GM12878 (cell line): ENCODE results near the gene PPP2R1A. TPM values are rescaled to one million over a fixed set of nuclear protein-coding genes. Genes with fewer than 3 reads are reported as not detected.

Experiments used
- ATAC-seq: fragments of 200-7000 bp; cut with Tn5 transposase; 3 replicates; pipeline ENCODE4 v1.9.1; 2020; ENCODE audit warnings: mild to moderate bottlenecking, moderate library complexity
- BruUV-seq: library from RNA; stranded (reverse); fragments of 400-500 nt; replicated peaks from 2 replicates; lab custom pipeline; 2021; lab: Mats Ljungman, UMichigan
- CTCF ChIA-PET: fragments of 300-600 bp; sonication (Branson Sonifier 250); formaldehyde crosslinking; extraction: SDS; loops from one replicate; lab custom pipeline; 2021; ENCODE audit warnings: inconsistent platforms; lab: Yijun Ruan, JAX
- POLR2A ChIA-PET: fragments of 350-600 bp; formaldehyde crosslinking; extraction: SDS; loops from one replicate; lab custom pipeline; 2021; ENCODE audit warnings: inconsistent platforms; lab: Charles Lee
- RAD21 ChIA-PET: fragments of 300-600 bp; sonication (Branson Sonifier 250); formaldehyde crosslinking; loops from one replicate; lab custom pipeline; 2023; ENCODE audit warnings: antibody characterized with exemption; ENCODE audit not compliant: unreplicated experiment; lab: Charles Lee
- SMC1A ChIA-PET: fragments of 300-600 bp; sonication (Branson Sonifier 250); formaldehyde crosslinking; loops from one replicate; lab custom pipeline; 2023; ENCODE audit not compliant: unreplicated experiment, uncharacterized antibody; lab: Charles Lee
- DNase-seq: peaks from one replicate; pipeline ENCODE4 v3.0.0-alpha.2; 2011; ENCODE audit warnings: low read depth, low spot score
- FAIRE-seq: peaks from 3 replicates; lab custom pipeline; 2011; peaks lifted over from hg19 to GRCh38; lab: Jason Lieb, UNC
- H2AFZ ChIP-seq: 2 replicates; pipeline ENCODE4 v1.6.0; 2011; ENCODE audit warnings: low read depth, low read length, control low read depth; ENCODE audit not compliant: control insufficient read depth
- H3K27ac ChIP-seq: 2 replicates; pipeline ENCODE4 v1.5.1; 2011; ENCODE audit warnings: control low read depth; ENCODE audit not compliant: control insufficient read depth, insufficient read depth
- H3K27me3 ChIP-seq, 2 experiments: replicated peaks in 1 of 2; 2 replicates each; pipeline versions ENCODE4 v1.6.0 to v1.6.1; 2011; ENCODE audit warnings: low read length in 1 of 2; ENCODE audit not compliant: control insufficient read depth in 2 of 2, insufficient read depth in 2 of 2
- H3K36me3 ChIP-seq, 2 experiments: 2 replicates each; pipeline ENCODE4 v1.5.1; 2011; ENCODE audit warnings: low read length in 1 of 2; ENCODE audit not compliant: control insufficient read depth in 2 of 2, insufficient read depth in 2 of 2
- H3K4me1 ChIP-seq: 2 replicates; pipeline ENCODE4 v1.6.1; 2011; ENCODE audit warnings: mild to moderate bottlenecking, low read length, moderate library complexity, mixed read lengths; ENCODE audit not compliant: control insufficient read depth, insufficient read depth
- H3K4me2 ChIP-seq: 2 replicates; pipeline ENCODE4 v1.6.0; 2011; ENCODE audit warnings: control low read depth; ENCODE audit not compliant: control insufficient read depth, insufficient read depth
- H3K4me3 ChIP-seq: fragments of 200-600 bp; sonication (generic); 2 replicates; pipeline ENCODE4 v1.5.1; 2016
- H3K79me2 ChIP-seq: 2 replicates; pipeline ENCODE4 v1.6.0; 2011; ENCODE audit warnings: low read length; ENCODE audit not compliant: control insufficient read depth, insufficient read depth
- H3K9ac ChIP-seq: 2 replicates; pipeline ENCODE4 v1.8.0; 2011; ENCODE audit warnings: low read length, control low read depth, mixed read lengths; ENCODE audit not compliant: control insufficient read depth, insufficient read depth
- H3K9me3 ChIP-seq: replicated peaks from 3 replicates; pipeline ENCODE4 v1.5.1; 2011; ENCODE audit warnings: mild to moderate bottlenecking, low read length; ENCODE audit not compliant: control insufficient read depth, insufficient read depth
- H4K20me1 ChIP-seq: 2 replicates; pipeline ENCODE4 v1.6.0; 2011; ENCODE audit not compliant: control insufficient read depth, insufficient read depth
- CEBPB ChIP-seq, 2 experiments: fragments of 150-350 bp in 1 of 2; IDR thresholded peaks; 2 replicates each; pipeline ENCODE4 v1.6.1; 2012 to 2014; ENCODE audit warnings: low read depth in 2 of 2, low read length in 2 of 2, borderline replicate concordance in 1 of 2, inconsistent platforms in 1 of 2
- HDAC6 ChIP-seq: fragments of 200-600 bp; sonication (generic); IDR thresholded peaks from one replicate; pipeline ENCODE4 v1.8.0; 2017; ENCODE audit warnings: antibody characterized with exemption; ENCODE audit not compliant: unreplicated experiment
- NR2F1 ChIP-seq: fragments of 450-650 bp; conservative IDR thresholded peaks from 2 replicates; pipeline ENCODE4 v1.6.1; 2017; ENCODE audit warnings: mild to moderate bottlenecking
- PAX5 ChIP-seq: IDR thresholded peaks from 2 replicates; pipeline ENCODE4 v1.6.1; 2011; ENCODE audit warnings: low read depth, low read length, borderline replicate concordance
- POLR2AphosphoS2 ChIP-seq: IDR thresholded peaks from 2 replicates; pipeline ENCODE4 v1.6.1; 2011; ENCODE audit warnings: low read depth, mild to moderate bottlenecking, low read length, improper control_type of control experiment, moderate library complexity
- RAD21 ChIP-seq: IDR thresholded peaks from 2 replicates; pipeline ENCODE4 v1.6.1; 2011; ENCODE audit warnings: mild to moderate bottlenecking, low read depth, low read length, moderate library complexity; ENCODE audit not compliant: insufficient read depth
- SPI1 ChIP-seq: IDR thresholded peaks from 2 replicates; pipeline ENCODE4 v1.6.1; 2011; ENCODE audit warnings: low read depth, mild to moderate bottlenecking, low read length, moderate library complexity, borderline replicate concordance; ENCODE audit not compliant: insufficient read depth
- STAT1 ChIP-seq: fragments of 450-650 bp; conservative IDR thresholded peaks from 2 replicates; pipeline ENCODE4 v1.6.1; 2014; ENCODE audit warnings: antibody characterized with exemption, mild to moderate bottlenecking
- WGBS: methylation state at CpG from one replicate; pipeline ENCODE4 v1.1.6; 2016; ENCODE audit warnings: low lambda C conversion rate; ENCODE audit not compliant: insufficient replicate concordance, insufficient coverage; ENCODE audit errors: missing lambda C conversion rate; 5-methylcytosine and 5-hydroxymethylcytosine counted together
- in situ Hi-C: fragments of 300-500 bp; cut with MboI; formaldehyde crosslinking; loops from 9 replicates; pipeline ENCODE4 v1.14.3; 2018; ENCODE audit warnings: mixed read lengths
- intact Hi-C: fragments of 100-400 bp; cut with micrococcal nuclease; formaldehyde crosslinking; loops from one replicate; pipeline ENCODE4 v1.14.2; 2022; ENCODE audit not compliant: unreplicated experiment
- polyA plus RNA-seq, 11 experiments: library from polyadenylated mRNA; depleted of rRNA in 4 of 11; unstranded in 6 of 11; stranded (reverse) in 5 of 11; fragments of >200 nt; fragmentation: Nextera tagmentation in 4 of 11; fragmentation: Illumina TruSeq in 1 of 11; extraction: Ambion mirVana in 4 of 11; extraction: Trizol in 1 of 11; gene quantifications; 1 replicate in 1 of 11; 2 replicates in 10 of 11; pipeline versions ENCODE4 v1.2.1 to v1.2.3, GENCODE V29; 2011 to 2016; ENCODE audit warnings: inconsistent platforms in 2 of 11, missing spikeins in 2 of 11, low read depth in 1 of 11
- total RNA-seq, 4 experiments: library from RNA; depleted of rRNA in 3 of 4; stranded (reverse); fragments of >200 nt in 3 of 4; fragmentation: Illumina TruSeq in 1 of 4; extraction: Trizol in 1 of 4; gene quantifications; 2 replicates each; pipeline versions ENCODE4 v1.2.1 to v1.2.3, GENCODE V29; 2013 to 2021

Gene PPP2R1A
- total and polyA plus RNA-seq, 10 of the 15 experiments (the other 5 are each of a cell fraction or from before 2014, with no cell fraction given): 16.0 to 359 (median 140) TPM

GRCh38 chr19:52188822-52189734 is 774 bp upstream of the PPP2R1A start (continued):
- TF ChIP-seq CEBPB (IDR thresholded peaks at IDR 0.05; ENCODE audit: borderline replicate concordance in 1 of 2, low read depth in 2 of 2, low read length in 2 of 2) (no peak), RAD21 (0 out of 2 replicates have a peak, but pooled peaks have one; percentile 9)

- Histone ChIP-seq H3K4me1 (no peaks in the 10 kb centered on the region; the same call in 1 of the 2 replicates), H3K9me3 (no peaks in the 10 kb centered on the region), H3K4me2 (peak overlapping the region; percentile 92), H2AFZ (peak overlapping the region; percentile 89; the same call in 1 of the 2 replicates), H3K79me2 (peaks cover 59% of the 10 kb centered on the region), H3K4me3 (peak overlapping the region; percentile 91), H4K20me1 (peaks cover 12% of the 10 kb centered on the region), H3K36me3 (peaks cover 6 to 20% of the 10 kb centered on the region in 2 experiments), H3K27ac (peak overlapping the region; percentile 98), H3K9ac (peak overlapping the region; percentile 97), H3K27me3 (no peaks in the 10 kb centered on the region)
- in situ Hi-C loops: no loop called here
- FAIRE-seq (no peak), ATAC-seq (peak; percentile 4), DNase-seq (no peak)
- TF ChIP-seq PAX5: 0 out of 2 replicates have a peak, but pooled peaks have one; percentile 23
- no peak for TF ChIP-seq STAT1
- 0 out of 2 replicates have a peak, but pooled peaks have one; percentile 2 for TF ChIP-seq POLR2AphosphoS2
- TF ChIP-seq NR2F1: peak; percentile 72
- TF ChIP-seq SPI1: no peak
- no peak for TF ChIP-seq HDAC6
- RAD21 ChIA-PET: no interaction called here
- POLR2A ChIA-PET: no interaction called here
- WGBS: 3% methylated on average over 40 of the region's 40 CpGs
- CTCF ChIA-PET: no interaction called here
- no TSS peak for BruUV-seq
- intact Hi-C loops: loop anchor here (5.0 kb wide), 1 partner anchor 53 kb away; the partner anchor contains the start of gene ZNF616
- SMC1A ChIA-PET: no interaction called here
Observed at GRCh38 chr19:52190487-52191293, 838 bp downstream of the PPP2R1A start.
